ENCODE measurements around the gene DISC1. TPM values are rescaled to one million over a fixed set of nuclear protein-coding genes. Genes with fewer than 3 reads are reported as not detected.

DISC1 gene
- total RNA-seq, 2 donors from 2014 or later, result 6.7 to 9.3 TPM

- DNase-seq (ENCODE audit: low spot score), result no peak
- intact Hi-C loops (cut with DNase I), result no loop called here
- TF ChIP-seq POLR2A (IDR thresholded peaks at IDR 0.05) (no peak), POLR2AphosphoS5 (IDR thresholded peaks at IDR 0.05) (no peak), CTCF (IDR thresholded peaks at IDR 0.05) (no peak)
- Histone ChIP-seq H3K4me1 (replicated peaks) (no peaks in the 10 kb centered on the region), H3K36me3 (no peaks in the 10 kb centered on the region), H3K9me3 (no peaks in the 10 kb centered on the region), H3K27me3 (replicated peaks; ENCODE audit: insufficient read depth) (no peaks in the 10 kb centered on the region), H3K4me3 (no peak overlapping the region), H3K27ac (no peak overlapping the region)
- 77% methylated on average over 7 of the region's 7 CpGs for WGBS
These were observed 297.6 kb downstream of the DISC1 start for GRCh38 chr1:231924180-231924579.

GRCh38 chr1:231925864-231926263 lies 299.3 kb downstream of the DISC1 start:
- Histone ChIP-seq H3K36me3 (no peaks in the 10 kb centered on the region), H3K9me3 (no peaks in the 10 kb centered on the region), H3K27ac (no peak overlapping the region), H3K4me3 (no peak overlapping the region), H3K27me3 (replicated peaks; ENCODE audit: insufficient read depth) (no peaks in the 10 kb centered on the region), H3K4me1 (replicated peaks) (no peaks in the 10 kb centered on the region)
- intact Hi-C loops (cut with DNase I), result no loop called here
- no peak for DNase-seq (ENCODE audit: low spot score)
- TF ChIP-seq POLR2A (IDR thresholded peaks at IDR 0.05) (no peak), CTCF (IDR thresholded peaks at IDR 0.05) (no peak), POLR2AphosphoS5 (IDR thresholded peaks at IDR 0.05) (no peak)
- 79% methylated on average over 3 of the region's 3 CpGs for WGBS

GRCh38 chr1:231926340-231926739 lies 299.8 kb downstream of the DISC1 start:
- H3K9me3 ChIP-seq, result no peaks in the 10 kb centered on the region

GRCh38 chr1:231926933-231927332 lies 300.3 kb downstream of the DISC1 start:
- DNase-seq (ENCODE audit: low spot score), result no peak
- intact Hi-C loops (cut with DNase I), result no loop called here
- H3K9me3 ChIP-seq, result no peaks in the 10 kb centered on the region
- H3K27me3 ChIP-seq (replicated peaks; ENCODE audit: insufficient read depth), result no peaks in the 10 kb centered on the region
- TF ChIP-seq POLR2AphosphoS5 (IDR thresholded peaks at IDR 0.05), result no peak
- no peak for TF ChIP-seq CTCF (IDR thresholded peaks at IDR 0.05)
- no peak for TF ChIP-seq POLR2A (IDR thresholded peaks at IDR 0.05)
- H3K4me3 ChIP-seq, result no peak overlapping the region
- no peak overlapping the region for H3K27ac ChIP-seq
- H3K4me1 ChIP-seq (replicated peaks), result no peaks in the 10 kb centered on the region
- H3K36me3 ChIP-seq, result no peaks in the 10 kb centered on the region
- WGBS, result 93% methylated on average over 2 of the region's 2 CpGs

More at GRCh38 chr1:231926340-231926739, 299.8 kb downstream of the DISC1 start:
- no peaks in the 10 kb centered on the region for H3K4me1 ChIP-seq (replicated peaks)
- H3K27ac ChIP-seq, result no peak overlapping the region
- no peak overlapping the region for H3K4me3 ChIP-seq
- H3K27me3 ChIP-seq (replicated peaks; ENCODE audit: insufficient read depth), result no peaks in the 10 kb centered on the region
- 62% methylated on average over 1 of the region's 1 CpG for WGBS
- no peak for DNase-seq (ENCODE audit: low spot score)
- H3K36me3 ChIP-seq, result no peaks in the 10 kb centered on the region
- intact Hi-C loops (cut with DNase I), result no loop called here
- no peak for TF ChIP-seq POLR2AphosphoS5 (IDR thresholded peaks at IDR 0.05)
- TF ChIP-seq POLR2A (IDR thresholded peaks at IDR 0.05), result no peak
- no peak for TF ChIP-seq CTCF (IDR thresholded peaks at IDR 0.05)

- H3K36me3 ChIP-seq, result no peaks in the 10 kb centered on the region
- no peak for DNase-seq (ENCODE audit: low spot score)
- no peak overlapping the region for H3K4me3 ChIP-seq
- H3K27ac ChIP-seq, result no peak overlapping the region
- H3K27me3 ChIP-seq (replicated peaks; ENCODE audit: insufficient read depth), result no peaks in the 10 kb centered on the region
- intact Hi-C loops (cut with DNase I), result no loop called here
- TF ChIP-seq CTCF (IDR thresholded peaks at IDR 0.05) (no peak), POLR2A (IDR thresholded peaks at IDR 0.05) (no peak), POLR2AphosphoS5 (IDR thresholded peaks at IDR 0.05) (no peak)
- H3K4me1 ChIP-seq (replicated peaks), result no peaks in the 10 kb centered on the region
- WGBS, result 76% methylated on average over 7 of the region's 7 CpGs
- no peaks in the 10 kb centered on the region for H3K9me3 ChIP-seq
These were observed 300.8 kb downstream of the DISC1 start for GRCh38 chr1:231927431-231927830.
